ENCODE results near the gene PSENEN. TPM values are rescaled to one million over a fixed set of nuclear protein-coding genes. Genes with fewer than 3 reads are reported as not detected.

The PSENEN gene
- total and polyA plus RNA-seq, 9 of the 15 experiments (the other 6 are each of a cell fraction or from before 2014, with no cell fraction given) = 34.5 to 299 (median 61.1) TPM

DNA sequence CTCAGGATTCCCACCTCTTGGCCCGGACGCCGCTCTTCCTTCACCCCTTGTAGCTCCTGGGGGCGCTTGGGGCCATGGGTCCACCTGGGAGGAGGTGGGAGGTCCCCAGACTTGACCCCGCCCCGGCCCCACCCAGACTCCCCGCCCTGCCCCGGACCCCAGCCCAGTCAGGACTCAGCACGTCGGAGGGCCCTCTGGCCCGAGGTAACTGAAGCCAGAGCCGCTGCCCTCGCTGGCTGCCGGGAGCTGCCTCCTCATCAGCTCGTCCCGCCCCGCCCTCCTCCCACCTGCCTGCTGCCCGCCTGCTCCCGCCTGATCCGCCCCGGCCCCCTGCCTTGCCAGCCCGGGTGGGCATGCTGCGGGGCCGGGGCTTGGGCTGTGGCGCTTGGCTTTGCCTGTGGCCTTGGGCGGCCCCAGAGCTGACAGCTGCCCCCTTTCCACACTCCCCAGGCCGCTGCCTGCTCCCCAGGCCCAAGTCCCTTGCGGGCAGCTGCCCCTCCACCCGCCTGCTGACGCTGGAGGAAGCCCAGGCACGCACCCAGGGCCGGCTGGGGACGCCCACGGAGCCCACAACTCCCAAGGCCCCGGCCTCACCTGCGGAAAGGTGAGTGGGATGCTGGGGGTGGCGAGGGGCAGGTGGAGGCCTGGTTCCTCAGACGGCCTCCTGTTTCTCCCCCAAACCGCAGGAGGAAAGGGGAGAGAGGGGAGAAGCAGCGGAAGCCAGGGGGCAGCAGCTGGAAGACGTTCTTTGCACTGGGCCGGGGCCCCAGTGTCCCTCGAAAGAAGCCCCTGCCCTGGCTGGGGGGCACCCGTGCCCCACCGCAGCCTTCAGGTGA is 39.3 kb downstream of the PSENEN start:
- Histone ChIP-seq H3K27me3 (ENCODE audit: control insufficient read depth in 2 of 2, insufficient read depth in 2 of 2, low read length in 2 of 2) (no peaks in the 10 kb centered on the region), H3K36me3 (ENCODE audit: control insufficient read depth, insufficient read depth, low read length) (peaks cover 12% of the 10 kb centered on the region; the same call in 1 of the 3 replicates), H3K27ac (ENCODE audit: extremely low read depth, low read depth, low read length) (no peak overlapping the region), H3K9me3 (replicated peaks; ENCODE audit: control insufficient read depth, insufficient read depth, low read depth, low read length) (no peaks in the 10 kb centered on the region), H3K79me2 (ENCODE audit: control insufficient read depth, insufficient read depth, low read length) (no peaks in the 10 kb centered on the region), H2AFZ (ENCODE audit: low read depth, low read length) (no peak overlapping the region), H3K9ac (ENCODE audit: insufficient read depth in 1 of 2, low read depth in 2 of 2, low read length in 2 of 2) (no peak overlapping the region), H4K20me1 (replicated peaks; ENCODE audit: control insufficient read depth, insufficient read depth, low read length) (no peaks in the 10 kb centered on the region), H3K4me3 (no peak overlapping the region), H3K4me1 (replicated peaks in 1 of 2; ENCODE audit: control insufficient read depth in 2 of 2, insufficient read depth in 2 of 2, low read length in 2 of 2) (peaks cover 0 to 40% of the 10 kb centered on the region in 2 experiments; a peak in 1 of 5 replicates), H3K4me2 (ENCODE audit: insufficient read depth, low read length) (no peak overlapping the region), H3K9me1 (ENCODE audit: control insufficient read depth, insufficient read depth, low read length) (no peaks in the 10 kb centered on the region)
- WGBS (ENCODE audit: insufficient coverage, low coverage, missing lambda C conversion rate) = 83% methylated on average over 15 of the region's 45 CpGs
- DNase-seq (ENCODE audit: extremely low read depth in 1 of 4, low spot score in 3 of 4) (no peak), FAIRE-seq (no peak), ATAC-seq (no peak)
- no TSS peak for BruUV-seq (replicated peaks)
- ChIA-PET POLR2A (interaction anchor here (0.6 kb wide), 1 partner anchor 90 kb away, joined by 3 read pairs; no protein-coding TSS in a partner anchor), CTCF (ENCODE audit: low intra/inter-chr PET ratio) (no interaction called here)
- in situ Hi-C loops (cut with MboI) = no loop called here
- intact Hi-C loops (cut with micrococcal nuclease) = no loop called here
- no peak for TF ChIP-seq HDAC1 (IDR thresholded peaks at IDR 0.05)
- no peak for TF ChIP-seq U2AF1 (optimal IDR thresholded peaks at IDR 0.05; ENCODE audit: low read depth, low read length)
- 0 out of 2 replicates have a peak, but pooled peaks have one; percentile 8 for TF ChIP-seq POLR2G (IDR thresholded peaks at IDR 0.05; ENCODE audit: low read depth, low read length)
- peak; percentile 44 for TF ChIP-seq RBFOX2 (IDR thresholded peaks at IDR 0.05; ENCODE audit: low read depth, low read length)
- TF ChIP-seq, protein P1, sequence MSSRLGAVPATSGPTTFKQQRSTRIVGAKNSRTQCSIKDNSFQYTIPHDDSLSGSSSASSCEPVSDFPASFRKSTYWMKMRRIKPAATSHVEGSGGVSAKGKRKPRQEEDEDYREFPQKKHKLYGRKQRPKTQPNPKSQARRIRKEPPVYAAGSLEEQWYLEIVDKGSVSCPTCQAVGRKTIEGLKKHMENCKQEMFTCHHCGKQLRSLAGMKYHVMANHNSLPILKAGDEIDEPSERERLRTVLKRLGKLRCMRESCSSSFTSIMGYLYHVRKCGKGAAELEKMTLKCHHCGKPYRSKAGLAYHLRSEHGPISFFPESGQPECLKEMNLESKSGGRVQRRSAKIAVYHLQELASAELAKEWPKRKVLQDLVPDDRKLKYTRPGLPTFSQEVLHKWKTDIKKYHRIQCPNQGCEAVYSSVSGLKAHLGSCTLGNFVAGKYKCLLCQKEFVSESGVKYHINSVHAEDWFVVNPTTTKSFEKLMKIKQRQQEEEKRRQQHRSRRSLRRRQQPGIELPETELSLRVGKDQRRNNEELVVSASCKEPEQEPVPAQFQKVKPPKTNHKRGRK (tag; IDR thresholded peaks at IDR 0.05) = no peak
